ENCODE results near the gene PUM1.

The PUM1 gene

DNA sequence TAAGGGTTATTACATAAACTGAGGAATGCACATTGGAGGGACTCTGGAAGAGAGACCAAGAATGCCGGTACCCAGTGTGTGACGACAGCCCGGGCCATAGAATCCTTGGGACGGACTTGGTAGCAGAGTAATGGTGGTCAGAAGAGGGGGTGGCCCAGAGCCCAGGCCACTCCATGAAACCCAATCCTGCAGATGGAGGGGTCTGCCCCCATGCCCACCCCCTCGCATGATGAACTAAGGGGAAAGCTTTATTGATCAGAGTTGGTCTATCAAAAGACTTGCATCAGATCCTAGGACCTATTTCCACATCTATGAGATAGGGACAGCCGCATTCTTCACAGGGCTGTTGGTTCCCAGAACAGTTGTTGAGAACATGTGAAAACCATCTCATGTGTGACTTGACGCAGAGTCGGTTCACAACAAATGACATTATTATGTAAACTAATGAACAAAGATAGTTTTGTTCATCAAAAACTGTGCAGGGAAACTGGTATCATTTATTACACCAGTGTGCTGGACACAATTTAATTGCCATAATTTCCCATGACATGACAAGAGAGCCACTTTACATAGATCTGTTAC is 135.5 kb downstream of the PUM1 start:
- Histone ChIP-seq H3K9me3 (no peaks in the 10 kb centered on the region), H3K4me3 (ENCODE audit: low read depth, low read length) (no peak overlapping the region), H3K27me3 (no peaks in the 10 kb centered on the region), H3K4me1 (no peaks in the 10 kb centered on the region; the same call in 1 of the 2 replicates), H3K36me3 (peaks cover 18% of the 10 kb centered on the region)
- DNase-seq = no peak
- TF ChIP-seq, protein P1, sequence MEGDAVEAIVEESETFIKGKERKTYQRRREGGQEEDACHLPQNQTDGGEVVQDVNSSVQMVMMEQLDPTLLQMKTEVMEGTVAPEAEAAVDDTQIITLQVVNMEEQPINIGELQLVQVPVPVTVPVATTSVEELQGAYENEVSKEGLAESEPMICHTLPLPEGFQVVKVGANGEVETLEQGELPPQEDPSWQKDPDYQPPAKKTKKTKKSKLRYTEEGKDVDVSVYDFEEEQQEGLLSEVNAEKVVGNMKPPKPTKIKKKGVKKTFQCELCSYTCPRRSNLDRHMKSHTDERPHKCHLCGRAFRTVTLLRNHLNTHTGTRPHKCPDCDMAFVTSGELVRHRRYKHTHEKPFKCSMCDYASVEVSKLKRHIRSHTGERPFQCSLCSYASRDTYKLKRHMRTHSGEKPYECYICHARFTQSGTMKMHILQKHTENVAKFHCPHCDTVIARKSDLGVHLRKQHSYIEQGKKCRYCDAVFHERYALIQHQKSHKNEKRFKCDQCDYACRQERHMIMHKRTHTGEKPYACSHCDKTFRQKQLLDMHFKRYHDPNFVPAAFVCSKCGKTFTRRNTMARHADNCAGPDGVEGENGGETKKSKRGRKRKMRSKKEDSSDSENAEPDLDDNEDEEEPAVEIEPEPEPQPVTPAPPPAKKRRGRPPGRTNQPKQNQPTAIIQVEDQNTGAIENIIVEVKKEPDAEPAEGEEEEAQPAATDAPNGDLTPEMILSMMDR (IDR thresholded peaks at IDR 0.05; ENCODE audit: low read depth, low read length) = no peak

DNA sequence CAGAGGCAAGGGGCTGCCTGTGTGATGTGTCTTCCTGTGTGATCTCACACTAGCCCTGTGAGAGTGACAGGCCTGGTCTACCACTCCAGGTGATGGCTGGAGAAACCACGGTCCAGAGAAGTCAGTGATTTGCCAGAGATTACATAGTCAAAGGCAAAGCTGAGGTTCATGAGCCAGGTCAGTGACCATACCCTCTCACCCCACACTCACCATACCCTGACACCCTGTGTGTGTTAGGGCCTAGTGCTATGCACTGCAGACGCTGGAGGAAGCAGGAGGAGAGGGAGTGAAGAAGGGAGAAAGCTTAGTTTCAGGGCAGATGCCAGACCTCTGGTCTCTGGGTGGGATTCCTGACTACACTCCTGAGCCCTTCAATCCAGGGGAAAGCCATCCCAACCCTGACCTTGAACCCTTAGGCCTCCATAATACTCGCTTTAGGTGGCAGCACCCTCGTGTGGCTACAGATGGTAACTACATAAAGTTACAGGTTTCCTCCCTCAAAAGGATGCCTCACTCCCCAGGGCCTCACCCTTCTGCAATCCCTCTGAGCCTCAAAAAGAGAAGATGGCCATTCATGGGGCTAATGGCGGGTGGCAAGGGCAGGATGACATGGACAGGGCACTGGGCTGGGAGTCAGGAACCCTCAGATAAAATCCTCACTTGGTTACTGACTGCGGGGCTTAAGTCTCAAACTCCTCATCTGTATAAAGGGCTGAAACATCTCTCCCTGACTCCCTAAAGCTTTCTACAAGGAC is 136.2 kb downstream of the PUM1 start:
- Histone ChIP-seq H3K27me3 (no peaks in the 10 kb centered on the region), H3K4me1 (no peaks in the 10 kb centered on the region; the same call in 1 of the 2 replicates), H3K36me3 (peaks cover 12% of the 10 kb centered on the region), H3K4me3 (ENCODE audit: low read depth, low read length) (no peak overlapping the region), H3K9me3 (no peaks in the 10 kb centered on the region)
- peak; percentile 44 for DNase-seq
- TF ChIP-seq, protein P1 (IDR thresholded peaks at IDR 0.05; ENCODE audit: low read depth, low read length) = peak; percentile 62

DNA sequence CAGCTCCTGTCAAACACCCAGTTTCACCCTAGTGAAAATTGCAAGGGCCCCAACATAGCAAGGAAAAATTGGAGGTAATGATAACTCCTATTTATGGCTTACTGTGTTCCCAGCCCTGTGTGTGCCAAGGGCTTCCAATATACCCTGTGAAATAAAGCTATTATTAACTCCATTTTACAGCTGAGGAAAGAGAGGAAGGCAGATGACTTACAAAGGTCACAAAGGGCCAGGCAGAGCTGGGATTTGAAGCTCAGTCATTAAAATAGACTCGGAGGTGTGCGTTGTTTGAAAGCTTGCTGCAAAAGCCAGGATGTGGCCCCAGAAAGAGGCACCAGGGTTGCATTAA is 136.8 kb downstream of the PUM1 start:
- TF ChIP-seq, protein P1 (IDR thresholded peaks at IDR 0.05; ENCODE audit: low read depth, low read length) = no peak
- Histone ChIP-seq H3K9me3 (no peaks in the 10 kb centered on the region), H3K4me3 (ENCODE audit: low read depth, low read length) (no peak overlapping the region), H3K27me3 (no peaks in the 10 kb centered on the region), H3K4me1 (no peaks in the 10 kb centered on the region; the same call in 1 of the 2 replicates), H3K36me3 (peaks cover 9% of the 10 kb centered on the region)
- DNase-seq = no peak

DNA sequence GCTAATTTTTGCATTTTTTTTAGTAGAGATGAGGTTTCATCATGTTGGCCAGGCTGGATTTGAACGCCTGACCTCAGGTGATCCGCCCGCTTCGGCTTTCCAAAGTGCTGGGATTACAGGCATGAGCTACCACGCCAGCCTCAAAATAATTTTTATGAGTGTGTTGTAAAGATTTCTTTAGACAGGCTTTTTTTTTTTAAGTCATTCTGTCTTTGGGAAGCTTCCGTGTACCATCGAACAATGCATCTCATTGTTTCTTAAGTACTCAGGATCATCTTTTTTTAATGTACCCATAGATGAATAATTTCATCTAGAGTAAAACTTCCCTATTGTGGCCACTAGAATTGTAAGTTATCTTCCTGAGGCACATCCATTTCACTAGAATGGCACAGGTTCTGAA is 137.3 kb downstream of the PUM1 start:
- H3K4me1 ChIP-seq = no peaks in the 10 kb centered on the region; the same call in 1 of the 2 replicates
- peaks cover 3% of the 10 kb centered on the region for H3K36me3 ChIP-seq
- no peak overlapping the region for H3K4me3 ChIP-seq (ENCODE audit: low read depth, low read length)
- TF ChIP-seq, protein P1 (IDR thresholded peaks at IDR 0.05; ENCODE audit: low read depth, low read length) = no peak
- H3K27me3 ChIP-seq = no peaks in the 10 kb centered on the region
- DNase-seq = no peak
- no peaks in the 10 kb centered on the region for H3K9me3 ChIP-seq

DNA sequence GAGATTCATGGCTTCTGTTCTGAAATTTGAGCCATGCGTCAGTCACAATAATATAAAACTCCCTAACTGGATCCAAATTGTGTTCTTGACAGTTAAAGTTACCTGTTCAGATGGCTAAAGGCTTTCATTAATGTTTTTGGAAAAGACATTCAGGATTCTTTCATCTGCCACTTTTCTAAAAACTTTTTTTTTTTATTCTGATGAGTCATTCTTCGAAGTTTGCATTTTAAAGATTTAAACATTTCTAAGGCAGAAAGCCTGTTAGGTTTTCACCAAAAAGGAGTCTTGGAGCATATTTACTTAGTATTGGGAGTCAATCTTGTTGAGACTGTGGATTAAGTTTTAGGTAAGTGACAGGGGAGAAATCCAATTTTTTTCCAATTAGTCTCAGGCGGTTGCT is 138.1 kb downstream of the PUM1 start:
- Histone ChIP-seq H3K27me3 (no peaks in the 10 kb centered on the region), H3K36me3 (no peaks in the 10 kb centered on the region; the same call in 1 of the 2 replicates), H3K4me1 (no peaks in the 10 kb centered on the region; the same call in 1 of the 2 replicates), H3K9me3 (no peaks in the 10 kb centered on the region), H3K4me3 (ENCODE audit: low read depth, low read length) (no peak overlapping the region)
- TF ChIP-seq, protein P1 (IDR thresholded peaks at IDR 0.05; ENCODE audit: low read depth, low read length) = no peak
- no peak for DNase-seq

DNA sequence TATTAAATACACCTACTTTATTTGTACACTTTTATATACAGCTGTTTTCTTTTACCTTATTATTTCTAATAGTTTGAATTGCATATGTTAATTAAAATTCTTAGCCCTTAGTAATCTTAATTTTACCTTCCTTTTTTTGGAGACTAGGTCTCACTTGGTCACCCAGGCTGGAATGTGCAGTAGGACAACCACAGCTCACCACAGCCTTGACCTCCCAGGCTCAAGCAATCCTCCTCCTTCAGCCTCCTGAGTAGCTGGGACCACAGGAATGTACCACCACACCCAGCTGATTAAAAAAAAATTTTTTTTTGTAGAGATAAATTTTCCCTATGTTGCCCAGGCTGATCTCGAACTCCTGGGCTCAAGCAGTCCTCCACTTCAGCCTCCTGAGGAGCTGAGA is 141.9 kb downstream of the PUM1 start:
- no peak for DNase-seq
- TF ChIP-seq, protein P1 (IDR thresholded peaks at IDR 0.05; ENCODE audit: low read depth, low read length) = no peak
- Histone ChIP-seq H3K9me3 (no peaks in the 10 kb centered on the region), H3K4me3 (ENCODE audit: low read depth, low read length) (no peak overlapping the region), H3K27me3 (no peaks in the 10 kb centered on the region), H3K4me1 (peaks cover 7% of the 10 kb centered on the region; the same call in 1 of the 2 replicates), H3K36me3 (no peaks in the 10 kb centered on the region)
